Activated T-helper 1 cell treated with Interleukin-2 at 50 U/mL for 16 hours (primary cell): ENCODE data around the gene TRAF3IP1.

ENCODE experiments used
- DNase-seq: peaks from one replicate; pipeline ENCODE4 v3.0.0-alpha.2; 2020; ENCODE audit warnings: low read depth

TRAF3IP1 gene

GRCh38 chr2:238287737-238288649, 32.3 kb upstream of the TRAF3IP1 start, which contains the start of gene PER2:
TSS of gene PER2 (minus strand) at chr2:238288610. CDS start at chr2:238277936, 10,674 bp downstream.
- DNase-seq: no peak

GRCh38 chr2:238288650-238289573, 31.4 kb upstream of the TRAF3IP1 start:
- DNase-seq: peak; percentile 94

- no peak for DNase-seq
These were observed 30.7 kb upstream of the TRAF3IP1 start for GRCh38 chr2:238289574-238289973.

DNA sequence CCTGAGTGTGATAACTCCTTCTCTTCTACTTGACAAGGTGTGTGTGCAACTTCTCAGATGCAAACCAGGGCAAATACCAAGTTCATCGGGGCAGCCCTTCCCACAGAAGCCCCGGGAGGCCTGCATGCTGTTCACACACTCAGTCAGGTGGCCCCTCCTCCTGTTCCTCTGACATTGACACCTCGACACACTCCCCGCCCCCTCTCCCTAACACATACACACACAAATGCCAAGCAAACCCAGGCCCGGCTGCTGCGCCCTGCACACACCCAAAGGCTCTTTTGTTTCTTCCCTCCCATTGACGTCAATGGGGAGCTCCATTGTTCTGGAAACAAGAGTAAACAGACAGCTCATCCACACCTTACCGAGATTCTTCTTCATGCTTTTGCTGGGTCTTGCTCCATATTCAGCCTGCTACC, 30.2 kb upstream of the TRAF3IP1 start:
- no peak for DNase-seq

DNA sequence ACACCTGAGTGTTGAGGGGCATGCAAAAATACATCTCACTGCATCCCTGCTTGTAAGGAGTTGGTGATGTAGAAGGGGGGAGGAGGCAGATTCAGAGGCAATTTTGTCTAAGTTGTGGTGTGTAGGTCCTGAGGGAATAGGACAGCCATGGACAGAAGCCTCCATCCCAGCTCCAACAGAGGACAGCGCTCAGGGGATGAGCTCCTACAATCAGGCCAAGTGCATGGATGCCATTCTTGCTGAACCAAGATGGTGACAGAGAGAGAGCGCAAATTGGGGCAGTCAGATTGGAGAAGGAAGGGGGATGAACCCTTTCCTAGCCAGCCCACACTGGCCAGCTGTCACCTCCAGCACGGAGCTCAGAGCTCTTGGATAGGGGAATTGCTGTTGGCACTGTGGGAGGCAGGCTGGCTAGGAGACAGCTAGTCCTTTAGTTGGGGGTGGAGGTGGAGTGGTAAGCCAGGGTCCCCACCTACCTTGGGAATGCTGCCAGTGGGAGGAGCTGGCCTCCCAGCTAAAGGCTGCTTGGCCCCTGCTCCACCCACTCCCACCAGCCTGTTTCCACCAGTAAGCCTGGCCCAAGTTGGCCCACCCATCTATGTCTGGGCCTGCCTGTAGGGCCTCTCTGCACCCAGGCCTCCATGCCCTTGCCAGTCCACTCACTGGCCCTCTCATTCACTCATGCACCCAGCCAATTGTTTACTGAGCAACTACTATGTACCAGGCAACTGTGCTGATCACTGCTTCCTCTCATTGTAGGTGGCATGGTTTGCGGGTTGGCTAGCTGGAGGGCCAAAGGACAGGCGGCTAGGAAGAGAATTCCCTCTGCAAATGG, 29.4 kb upstream of the TRAF3IP1 start:
- no peak for DNase-seq

- DNase-seq: no peak
These were observed 28.6 kb upstream of the TRAF3IP1 start for GRCh38 chr2:238291550-238292281.

DNA sequence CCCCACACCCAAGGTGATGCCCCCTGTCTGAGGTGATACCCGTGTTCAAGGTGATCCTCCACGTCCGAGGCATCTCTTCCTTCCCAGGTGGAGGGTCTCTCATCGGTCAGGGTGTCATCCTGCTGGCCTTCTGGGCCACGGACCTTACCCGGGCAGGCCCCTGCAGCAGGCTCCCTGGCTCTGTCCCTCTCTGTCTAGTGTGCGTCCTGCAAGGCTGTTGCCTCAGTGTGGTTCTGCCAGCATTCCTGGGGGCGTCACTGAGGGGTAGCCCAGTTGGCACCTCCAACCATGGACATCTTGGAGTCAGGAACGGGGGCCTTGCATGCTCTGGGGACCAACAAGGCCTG, 26.3 kb upstream of the TRAF3IP1 start:
- DNase-seq: no peak

- DNase-seq: no peak
These were observed 25.8 kb upstream of the TRAF3IP1 start for GRCh38 chr2:238294393-238295143.

- no peak for DNase-seq
These were observed 24.9 kb upstream of the TRAF3IP1 start for GRCh38 chr2:238295144-238296112.

- DNase-seq: no peak
These were observed 23.5 kb upstream of the TRAF3IP1 start for GRCh38 chr2:238296638-238297457.

GRCh38 chr2:238299803-238300202, 20.5 kb upstream of the TRAF3IP1 start:
- DNase-seq: no peak

GRCh38 chr2:238302087-238302486, 18.2 kb upstream of the TRAF3IP1 start:
- DNase-seq: no peak

GRCh38 chr2:238302751-238303150, 17.6 kb upstream of the TRAF3IP1 start:
- no peak for DNase-seq

DNA sequence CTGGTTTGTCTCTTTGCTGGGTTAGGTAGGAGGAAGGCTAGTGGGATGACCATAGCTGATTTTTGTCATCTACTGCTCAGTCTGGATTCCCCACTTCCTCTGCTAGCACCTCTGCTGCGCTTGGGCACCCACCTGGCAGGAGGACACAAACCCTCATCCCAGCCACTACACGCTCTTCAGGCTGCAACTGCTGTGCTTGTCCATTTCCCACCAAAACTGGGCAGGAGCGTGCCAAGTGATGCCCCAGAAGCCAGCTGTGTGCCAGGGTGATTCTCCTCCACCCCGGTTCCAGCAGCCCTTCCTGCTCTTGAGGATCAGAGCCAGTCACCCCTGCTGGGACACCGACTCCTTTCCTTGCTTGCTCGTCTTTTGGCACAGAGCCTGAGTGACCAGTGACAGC, 16.2 kb upstream of the TRAF3IP1 start:
- DNase-seq: no peak

- no peak for DNase-seq
These were observed 15.0 kb upstream of the TRAF3IP1 start for GRCh38 chr2:238305092-238305862.

- no peak for DNase-seq
These were observed 14.2 kb upstream of the TRAF3IP1 start for GRCh38 chr2:238305965-238306671.

- no peak for DNase-seq
These were observed 13.7 kb upstream of the TRAF3IP1 start for GRCh38 chr2:238306672-238306998.
